Measurements from ENCODE around the gene UGT3A2. TPM values are rescaled to one million over a fixed set of nuclear protein-coding genes. Genes with fewer than 3 reads are reported as not detected.

The UGT3A2 gene
- total and polyA plus RNA-seq, 2 of the 4 experiments (the other 2 are of a cell fraction) = not detected

DNA sequence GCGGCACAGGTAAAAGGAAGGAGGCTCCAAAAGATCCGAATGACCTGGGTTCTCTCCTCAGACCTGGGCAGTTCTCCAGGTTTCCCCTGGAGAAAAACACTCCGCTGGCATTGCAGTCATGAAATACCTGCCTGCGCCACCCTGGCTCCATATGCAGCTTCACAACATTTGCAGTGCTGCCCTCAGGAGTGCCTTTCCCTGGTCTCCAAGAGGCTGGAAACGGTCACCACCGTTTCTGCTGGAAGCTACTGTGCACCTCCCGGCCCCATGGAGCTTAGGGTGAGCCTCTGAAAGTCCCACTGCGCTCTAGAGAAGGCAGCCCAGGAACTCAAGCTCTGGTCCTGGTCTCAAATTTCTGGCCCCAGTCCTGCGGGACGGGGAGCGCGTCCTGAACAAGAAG, 76.2 kb downstream of the UGT3A2 start:
- no peak overlapping the region for H3K18ac ChIP-seq (ENCODE audit: low read depth, low read length)
- H3K56ac ChIP-seq (ENCODE audit: extremely low read depth, insufficient read depth, low read length) = no peak overlapping the region
- H3K36me3 ChIP-seq (ENCODE audit: control insufficient read depth, insufficient read depth, low read length) = no peaks in the 10 kb centered on the region
- in situ Hi-C loops (cut with MboI; ENCODE audit: low sequenced_read_pairs) = no loop called here
- H2BK15ac ChIP-seq (ENCODE audit: low read depth, low read length) = no peak overlapping the region
- no peaks in the 10 kb centered on the region for H3K79me1 ChIP-seq (ENCODE audit: low read depth in 1 of 2, low read length in 2 of 2)
- H3K14ac ChIP-seq (replicated peaks; ENCODE audit: low read depth, low read length) = no peak overlapping the region
- H3K23ac ChIP-seq (ENCODE audit: low read depth, low read length) = no peak overlapping the region
- H3K9me3 ChIP-seq (ENCODE audit: control insufficient read depth, insufficient read depth, low read length) = no peaks in the 10 kb centered on the region
- H2AK9ac ChIP-seq (replicated peaks; ENCODE audit: low read depth, low read length, poor library complexity) = no peak overlapping the region
- no TSS peak for BruUV-seq (replicated peaks)
- DNase-seq = no peak
- H3K4ac ChIP-seq (ENCODE audit: low read depth, low read length) = no peak overlapping the region
- POLR2A ChIA-PET (ENCODE audit: unreplicated experiment) = no interaction called here
- no peaks in the 10 kb centered on the region for H4K20me1 ChIP-seq (ENCODE audit: insufficient read depth, low read length)
- no peak overlapping the region for H3K9ac ChIP-seq (ENCODE audit: low read depth, low read length)
- H3K4me2 ChIP-seq (ENCODE audit: low read depth, low read length) = no peak overlapping the region
- H3K27ac ChIP-seq (ENCODE audit: insufficient read depth, low read length) = no peak overlapping the region
- WGBS, 2 experiments (ENCODE audit: extremely low coverage in 2 of 2, insufficient read length in 1 of 2) = 80% methylated on average over 2 of the region's 12 CpGs; no CpG with 5 or more reads in 1 of the 2 experiments
- no peak overlapping the region for H4K5ac ChIP-seq (ENCODE audit: low read depth, low read length)
- H4K91ac ChIP-seq (ENCODE audit: insufficient read depth, low read depth, low read length) = no peak overlapping the region
- intact Hi-C loops (cut with micrococcal nuclease) = no loop called here
- no peak overlapping the region for H2AFZ ChIP-seq (replicated peaks; ENCODE audit: low read length, poor library complexity)
- TF ChIP-seq CEBPB (IDR thresholded peaks at IDR 0.05; ENCODE audit: low read depth, low read length) (no peak), RCOR1 (IDR thresholded peaks at IDR 0.05; ENCODE audit: insufficient replicate concordance, low read length) (no peak), USF2 (IDR thresholded peaks at IDR 0.05; ENCODE audit: low read depth, low read length) (no peak), POLR2A (IDR thresholded peaks at IDR 0.05; ENCODE audit: low read depth, low read length) (no peak), ELK1 (IDR thresholded peaks at IDR 0.05; ENCODE audit: borderline replicate concordance, low read depth, low read length) (no peak), FOS (IDR thresholded peaks at IDR 0.05; ENCODE audit: low read depth, low read length) (no peak), CHD1 (IDR thresholded peaks at IDR 0.05; ENCODE audit: low read depth, low read length) (no peak), BHLHE40 (IDR thresholded peaks at IDR 0.05; ENCODE audit: low read depth, low read length) (no peak)
- H3K4me1 ChIP-seq (ENCODE audit: control insufficient read depth, insufficient read depth, low read length) = no peaks in the 10 kb centered on the region
- dilution Hi-C loops (cut with HindIII; ENCODE audit: low sequenced_read_pairs, unreplicated experiment) = no loop called here
- ATAC-seq (ENCODE audit: low read depth) = no peak
- H2BK5ac ChIP-seq (ENCODE audit: low read depth, low read length, poor library complexity, severe bottlenecking) = no peak overlapping the region
- no peak overlapping the region for H2BK20ac ChIP-seq (ENCODE audit: low read depth, low read length)
- no peak overlapping the region for H4K8ac ChIP-seq (ENCODE audit: low read depth in 2 of 2, low read length in 2 of 2)
- H2AK5ac ChIP-seq (ENCODE audit: low read depth, low read length) = no peak overlapping the region
- H2BK120ac ChIP-seq (ENCODE audit: low read depth, low read length) = no peak overlapping the region
- no peak overlapping the region for H3K4me3 ChIP-seq (ENCODE audit: insufficient read depth, low read depth, low read length)
- peaks cover 2% of the 10 kb centered on the region for H3K27me3 ChIP-seq (ENCODE audit: control insufficient read depth, insufficient read depth, low read length)
- CTCF ChIA-PET = no interaction called here
- H3K9me1 ChIP-seq (ENCODE audit: insufficient read depth, low read length) = no peaks in the 10 kb centered on the region
